GM06990 (cell line): ENCODE measurements around the gene CHRM3.

Experiments
- DNase-seq: peaks from one replicate; pipeline ENCODE4 v3.0.0-alpha.2; 2011; ENCODE audit not compliant: insufficient read length; ENCODE audit errors: extremely low read depth
- H3K27me3 ChIP-seq: replicated peaks from 2 replicates; pipeline ENCODE4 v1.6.0; 2011; ENCODE audit warnings: low read length; ENCODE audit not compliant: control insufficient read depth, insufficient read depth
- H3K36me3 ChIP-seq: 2 replicates; pipeline ENCODE4 v1.5.1; 2011; ENCODE audit warnings: low read length; ENCODE audit not compliant: control insufficient read depth, insufficient read depth
- H3K4me3 ChIP-seq: replicated peaks from 2 replicates; pipeline ENCODE4 v1.5.1; 2011; ENCODE audit warnings: low read depth, mild to moderate bottlenecking, control low read depth, low read length
- CTCF ChIP-seq: IDR thresholded peaks from 2 replicates; pipeline ENCODE4 v1.5.1; 2011; ENCODE audit warnings: low read length, control low read depth, mild to moderate bottlenecking, inconsistent platforms; ENCODE audit not compliant: insufficient read depth, poor library complexity, severe bottlenecking

The CHRM3 gene

GRCh38 chr1:239353536-239353935, 32.8 kb upstream of the CHRM3 start:
- H3K4me3 ChIP-seq: no peak overlapping the region
- no peaks in the 10 kb centered on the region for H3K27me3 ChIP-seq
- DNase-seq: no peak
- H3K36me3 ChIP-seq: no peaks in the 10 kb centered on the region
- no peak for TF ChIP-seq CTCF

DNA sequence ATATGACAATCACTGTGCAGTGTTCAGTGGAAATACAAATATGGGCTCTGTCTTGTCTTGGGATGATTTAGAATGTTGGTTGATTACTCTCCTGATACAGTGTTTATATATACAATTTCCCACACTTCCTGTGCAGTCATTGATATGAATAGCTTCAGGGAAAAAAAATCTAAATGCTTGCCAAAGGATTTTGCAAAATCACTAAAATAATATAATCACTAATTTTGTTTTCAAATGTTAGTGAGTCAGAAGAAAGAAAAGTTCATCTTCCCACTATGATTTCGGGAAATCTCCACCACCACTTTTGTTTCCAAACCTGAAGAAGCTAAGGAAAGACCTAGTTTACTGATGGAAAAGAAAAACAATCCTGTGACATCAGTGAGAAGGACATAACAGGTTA, 32.1 kb upstream of the CHRM3 start:
- DNase-seq: no peak
- no peaks in the 10 kb centered on the region for H3K27me3 ChIP-seq
- H3K4me3 ChIP-seq: no peak overlapping the region
- no peaks in the 10 kb centered on the region for H3K36me3 ChIP-seq
- TF ChIP-seq CTCF: no peak

DNA sequence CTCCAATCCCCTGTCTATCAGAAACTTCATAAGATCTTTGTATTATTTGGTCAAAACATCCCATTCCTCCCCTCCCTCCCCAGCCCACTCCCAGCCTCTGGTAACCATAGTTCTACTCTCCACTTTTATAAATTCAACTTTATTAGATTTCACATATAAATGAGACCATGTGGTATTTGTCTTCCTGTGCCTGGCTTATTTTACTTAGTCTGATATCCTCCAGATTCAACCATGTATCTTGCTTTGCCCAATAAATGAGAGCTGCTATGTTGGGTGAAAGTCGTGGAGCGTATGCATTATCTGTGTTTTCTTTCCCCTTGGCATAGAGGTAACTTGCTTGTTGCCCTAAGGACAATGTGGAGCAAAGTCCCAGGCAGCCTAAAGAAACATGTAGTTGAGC, 28.5 kb upstream of the CHRM3 start:
- no peaks in the 10 kb centered on the region for H3K36me3 ChIP-seq
- no peak for TF ChIP-seq CTCF

GRCh38 chr1:239361403-239361802, 25.0 kb upstream of the CHRM3 start:
- no peak for TF ChIP-seq CTCF
- no peak for DNase-seq
- Histone ChIP-seq H3K36me3 (no peaks in the 10 kb centered on the region), H3K27me3 (no peaks in the 10 kb centered on the region), H3K4me3 (no peak overlapping the region)

More for the DNA sequence above, 28.5 kb upstream of the CHRM3 start:
- H3K4me3 ChIP-seq: no peak overlapping the region
- DNase-seq: no peak
- H3K27me3 ChIP-seq: no peaks in the 10 kb centered on the region

GRCh38 chr1:239363930-239364329, 22.4 kb upstream of the CHRM3 start:
- H3K36me3 ChIP-seq: no peaks in the 10 kb centered on the region
- no peak overlapping the region for H3K4me3 ChIP-seq
- H3K27me3 ChIP-seq: no peaks in the 10 kb centered on the region
- no peak for TF ChIP-seq CTCF
- no peak for DNase-seq

GRCh38 chr1:239367196-239367810, 19.1 kb upstream of the CHRM3 start:
- no peak for TF ChIP-seq CTCF
- DNase-seq: no peak
- H3K27me3 ChIP-seq: no peaks in the 10 kb centered on the region
- H3K4me3 ChIP-seq: no peak overlapping the region
- no peaks in the 10 kb centered on the region for H3K36me3 ChIP-seq
